GM12891 (cell line): ENCODE measurements around the gene SNTG2.

Source experiments
- DNase-seq: peaks from one replicate; pipeline ENCODE4 v3.0.0; 2011; ENCODE audit warnings: low spot score; ENCODE audit not compliant: insufficient read length
- FAIRE-seq: peaks from 2 replicates; lab custom pipeline; 2011; peaks lifted over from hg19 to GRCh38; lab: Jason Lieb, UNC
- PAX5 ChIP-seq: IDR thresholded peaks from 2 replicates; pipeline ENCODE4 v1.6.1; 2011; ENCODE audit warnings: low read length, moderate library complexity, mild to moderate bottlenecking; ENCODE audit not compliant: insufficient read depth, severe bottlenecking
- POLR2A ChIP-seq: IDR thresholded peaks from 2 replicates; pipeline ENCODE4 v1.6.1; 2011; ENCODE audit warnings: low read depth, low read length, control low read depth
- POLR2AphosphoS5 ChIP-seq: IDR thresholded peaks from 2 replicates; pipeline ENCODE4 v1.6.1; 2011; ENCODE audit warnings: low read depth, low read length, control low read depth
- POU2F2 ChIP-seq: IDR thresholded peaks from 2 replicates; pipeline ENCODE4 v1.6.1; 2011; ENCODE audit warnings: low read depth, mild to moderate bottlenecking, control low read depth, low read length, moderate library complexity
- SPI1 ChIP-seq: IDR thresholded peaks from 2 replicates; pipeline ENCODE4 v1.6.1; 2011; ENCODE audit warnings: low read depth, low read length, control low read depth
- TAF1 ChIP-seq: IDR thresholded peaks from 2 replicates; pipeline ENCODE4 v1.6.1; 2011; ENCODE audit warnings: low read depth, low read length, control low read depth

Gene SNTG2

GRCh38 chr2:1170241-1170640 lies 219.6 kb downstream of the SNTG2 start:
- no peak for DNase-seq
- no peak for TF ChIP-seq TAF1
- no peak for TF ChIP-seq POU2F2
- TF ChIP-seq PAX5: no peak
- TF ChIP-seq POLR2AphosphoS5: no peak
- TF ChIP-seq SPI1: no peak
- TF ChIP-seq POLR2A: no peak
- no peak for FAIRE-seq

GRCh38 chr2:1170711-1171110 lies 220.1 kb downstream of the SNTG2 start:
- FAIRE-seq: no peak
- TF ChIP-seq POLR2AphosphoS5: no peak
- no peak for TF ChIP-seq POU2F2
- no peak for TF ChIP-seq POLR2A
- no peak for TF ChIP-seq SPI1
- TF ChIP-seq PAX5: no peak
- no peak for TF ChIP-seq TAF1
- DNase-seq: no peak

DNA sequence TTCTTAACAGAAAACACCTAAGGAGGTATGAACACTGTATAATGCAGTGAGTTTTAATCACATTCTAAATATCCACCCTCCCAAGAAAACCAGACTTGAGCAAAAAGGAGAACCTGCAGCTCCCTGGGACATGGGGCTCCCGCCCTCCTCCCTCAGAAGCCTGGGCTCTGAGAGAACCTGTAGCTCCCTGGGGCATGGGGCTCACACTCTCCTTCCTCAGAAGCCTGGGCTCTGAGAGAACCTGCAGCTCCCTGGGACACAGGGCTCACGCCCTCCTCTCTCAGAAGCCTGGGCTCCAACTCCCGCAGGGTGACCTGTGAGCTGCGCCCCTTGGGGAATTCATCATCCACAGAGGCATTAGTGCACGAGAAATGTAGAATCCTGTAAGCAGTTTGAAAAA lies 222.9 kb downstream of the SNTG2 start:
- FAIRE-seq: no peak
- no peak for DNase-seq
- no peak for TF ChIP-seq SPI1
- TF ChIP-seq POU2F2: no peak
- TF ChIP-seq PAX5: no peak
- TF ChIP-seq POLR2AphosphoS5: no peak
- no peak for TF ChIP-seq TAF1
- TF ChIP-seq POLR2A: no peak

DNA sequence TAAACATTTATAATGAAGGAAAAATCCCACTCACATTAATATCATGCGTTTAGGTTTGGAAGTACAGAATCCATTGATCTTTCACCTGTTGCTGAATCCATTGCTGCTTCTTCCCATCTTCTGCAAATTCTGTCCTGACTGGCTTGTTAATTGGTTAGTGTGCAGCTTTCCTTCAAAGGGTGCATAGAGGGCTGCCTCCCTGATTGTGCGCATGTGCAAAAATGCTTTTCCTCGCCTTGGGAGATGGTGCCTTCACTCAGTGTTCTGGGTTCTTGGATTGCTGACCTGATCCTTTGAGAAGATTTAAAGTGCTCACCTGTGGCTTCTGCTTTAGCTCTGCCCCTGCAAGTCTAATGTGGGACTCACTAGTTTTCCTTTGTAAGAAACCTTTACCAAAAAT lies 231.2 kb downstream of the SNTG2 start:
- FAIRE-seq (no peak), DNase-seq (no peak)

DNA sequence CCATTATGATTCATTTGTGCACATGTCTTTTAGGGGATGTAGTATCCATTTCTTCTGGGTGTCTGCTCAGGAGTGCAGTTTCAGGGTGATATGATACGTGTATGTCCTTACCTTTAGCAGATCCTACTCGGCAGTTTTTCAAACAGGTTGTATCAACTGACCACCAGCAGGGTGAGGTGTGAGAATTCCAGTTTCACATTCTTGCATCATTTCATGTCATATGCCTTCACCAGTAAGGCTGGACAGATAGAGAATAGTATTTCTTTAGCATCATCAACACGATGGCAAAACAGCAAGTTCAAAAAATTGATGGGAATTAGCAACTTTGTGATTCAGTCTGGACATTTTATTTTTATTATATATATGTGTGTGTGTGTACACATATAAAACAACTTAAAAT lies 232.7 kb downstream of the SNTG2 start:
- no peak for DNase-seq
- no peak for FAIRE-seq
- no peak for TF ChIP-seq PAX5
- no peak for TF ChIP-seq POU2F2

More for the DNA sequence above, 231.2 kb downstream of the SNTG2 start:
- no peak for TF ChIP-seq PAX5
- TF ChIP-seq SPI1: no peak
- no peak for TF ChIP-seq POLR2AphosphoS5
- TF ChIP-seq POU2F2: no peak
- no peak for TF ChIP-seq TAF1
- TF ChIP-seq POLR2A: no peak

DNA sequence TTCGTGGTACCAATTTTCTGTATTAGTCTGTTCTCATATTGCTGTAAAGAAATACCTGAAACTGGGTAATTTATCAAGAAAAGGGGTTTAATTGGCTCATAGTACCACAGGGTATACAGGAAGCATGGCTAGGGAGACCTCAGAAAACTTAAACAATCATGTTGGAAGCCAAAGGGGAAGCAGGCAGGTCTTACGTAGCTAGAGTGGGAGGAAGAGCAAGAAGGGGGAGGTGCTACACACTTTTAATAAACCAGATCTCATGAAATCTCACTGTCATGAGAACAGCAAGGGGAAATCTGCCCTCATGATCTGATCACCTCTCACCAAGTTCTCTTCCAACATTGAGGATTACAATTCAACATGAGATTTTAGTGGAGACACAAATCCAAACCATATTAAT lies 235.8 kb downstream of the SNTG2 start:
- DNase-seq: no peak
- TF ChIP-seq SPI1: no peak
- TF ChIP-seq TAF1: no peak
- no peak for FAIRE-seq

GRCh38 chr2:1187189-1187588 lies 236.5 kb downstream of the SNTG2 start:
- TF ChIP-seq POU2F2 (no peak), SPI1 (no peak), POLR2A (no peak), PAX5 (no peak), POLR2AphosphoS5 (no peak), TAF1 (no peak)
- no peak for DNase-seq
- no peak for FAIRE-seq

GRCh38 chr2:1192121-1192520 lies 241.5 kb downstream of the SNTG2 start:
- TF ChIP-seq POLR2AphosphoS5: no peak
- TF ChIP-seq POU2F2: no peak
- TF ChIP-seq PAX5: no peak
- no peak for TF ChIP-seq POLR2A
- TF ChIP-seq SPI1: no peak
- DNase-seq (no peak), FAIRE-seq (no peak)

GRCh38 chr2:1193801-1194200 lies 243.2 kb downstream of the SNTG2 start:
- no peak for DNase-seq
- no peak for FAIRE-seq
- TF ChIP-seq TAF1 (no peak), POLR2A (no peak), SPI1 (no peak), POLR2AphosphoS5 (no peak), POU2F2 (no peak), PAX5 (no peak)

DNA sequence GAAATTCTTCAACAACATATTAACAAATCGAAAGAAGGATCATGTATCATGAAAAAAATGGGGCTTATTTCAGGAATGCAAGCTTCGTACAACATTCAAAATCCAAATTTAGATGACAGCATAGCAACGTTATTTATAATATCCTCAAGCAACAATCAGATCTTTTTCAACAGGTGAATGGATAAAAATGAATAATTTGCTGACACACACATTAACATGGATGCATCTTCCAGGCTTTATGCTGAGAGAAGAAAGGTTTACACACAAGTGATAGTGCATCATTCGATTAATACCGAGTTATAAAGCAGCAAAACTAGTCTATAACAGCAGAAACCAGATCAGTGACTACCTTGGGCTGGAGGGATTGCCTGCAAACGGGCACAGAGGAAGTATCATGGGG lies 253.1 kb downstream of the SNTG2 start:
- FAIRE-seq: no peak
- no peak for DNase-seq
- TF ChIP-seq POU2F2 (no peak), POLR2A (no peak), TAF1 (no peak), PAX5 (no peak), SPI1 (no peak), POLR2AphosphoS5 (no peak)

- TF ChIP-seq POLR2A (no peak), POLR2AphosphoS5 (no peak), POU2F2 (no peak), TAF1 (no peak), SPI1 (no peak), PAX5 (no peak)
- DNase-seq: no peak
- FAIRE-seq: no peak
Observed at GRCh38 chr2:1205853-1206252, 255.2 kb downstream of the SNTG2 start.

DNA sequence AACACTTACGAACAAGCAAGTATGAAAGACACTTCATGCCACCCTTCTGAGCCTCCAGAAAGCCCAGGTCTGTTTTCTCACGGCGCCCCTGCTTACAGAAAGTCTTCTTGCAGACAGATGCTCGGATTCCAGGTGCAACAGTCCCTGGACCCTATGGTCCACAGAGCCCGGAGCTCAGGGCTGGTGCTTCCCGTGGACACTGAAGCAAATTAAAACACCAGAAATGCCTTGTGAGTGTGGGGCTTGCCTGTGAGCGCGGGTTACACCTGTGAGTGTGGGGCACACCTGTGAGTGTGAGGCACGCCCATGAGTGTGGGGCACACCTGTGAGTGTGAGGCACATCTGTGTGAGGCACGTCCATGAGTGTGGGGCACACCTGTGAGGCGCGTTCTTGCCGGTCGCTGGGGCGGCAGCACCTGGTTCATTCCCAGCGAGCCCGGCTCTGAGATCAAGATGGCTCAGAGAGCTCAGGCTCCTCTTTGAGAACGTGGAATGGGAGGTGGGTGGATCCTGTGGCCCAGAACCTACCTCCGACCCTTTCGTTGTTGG lies 257.4 kb downstream of the SNTG2 start:
- FAIRE-seq (no peak), DNase-seq (no peak)
- TF ChIP-seq POLR2AphosphoS5: no peak
- TF ChIP-seq SPI1: no peak
- TF ChIP-seq POU2F2: no peak
- TF ChIP-seq TAF1: no peak
- TF ChIP-seq PAX5: no peak
- no peak for TF ChIP-seq POLR2A
